D341Med (cell line): ENCODE measurements around the gene TLK2.
"Not testable (repeated sequence)": the region's sequence is repeated elsewhere in the genome, so short reads cannot be mapped to it uniquely, and the experiment has no call there.

ENCODE experiments used
- DNase-seq: peaks from one replicate; pipeline ENCODE4 v3.0.0; 2012; ENCODE audit warnings: low spot score

Gene TLK2

DNA sequence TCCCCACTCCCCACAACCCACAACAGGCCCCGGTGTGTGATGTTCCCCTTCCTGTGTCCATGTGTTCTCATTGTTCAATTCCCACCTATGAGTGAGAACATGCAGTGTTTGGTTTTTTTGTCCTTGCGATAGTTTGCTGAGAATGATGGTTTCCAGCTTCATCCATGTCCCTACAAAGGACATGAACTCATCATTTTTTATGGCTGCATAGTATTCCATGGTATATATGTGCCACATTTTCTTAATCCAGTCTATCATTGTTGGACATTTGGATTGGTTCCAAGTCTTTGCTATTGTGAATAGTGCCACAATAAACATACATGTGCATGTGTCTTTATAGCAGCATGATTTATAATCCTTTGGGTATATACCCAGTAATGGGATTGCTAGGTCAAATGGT, 82.3 kb downstream of the TLK2 start:
- DNase-seq, result not testable (repeated sequence)

DNA sequence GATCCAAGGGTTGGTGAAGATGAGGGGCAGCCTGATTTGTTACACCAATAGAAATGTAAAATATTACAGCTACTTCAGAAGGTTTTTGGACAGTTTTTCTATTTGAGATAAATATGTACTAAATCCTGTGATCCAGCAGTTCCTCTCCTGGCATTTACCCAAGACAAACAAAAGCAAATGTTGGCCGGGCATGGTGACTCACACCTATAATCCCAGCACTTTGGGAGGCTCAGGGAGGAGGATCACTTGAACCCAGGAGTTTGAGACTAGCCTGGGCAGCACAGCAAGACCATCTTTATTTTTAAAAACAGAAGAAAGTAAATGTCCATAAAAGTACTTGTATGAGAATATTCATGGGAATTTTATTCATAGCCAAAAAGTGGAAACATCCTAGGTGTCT, 84.0 kb downstream of the TLK2 start:
- no peak for DNase-seq

DNA sequence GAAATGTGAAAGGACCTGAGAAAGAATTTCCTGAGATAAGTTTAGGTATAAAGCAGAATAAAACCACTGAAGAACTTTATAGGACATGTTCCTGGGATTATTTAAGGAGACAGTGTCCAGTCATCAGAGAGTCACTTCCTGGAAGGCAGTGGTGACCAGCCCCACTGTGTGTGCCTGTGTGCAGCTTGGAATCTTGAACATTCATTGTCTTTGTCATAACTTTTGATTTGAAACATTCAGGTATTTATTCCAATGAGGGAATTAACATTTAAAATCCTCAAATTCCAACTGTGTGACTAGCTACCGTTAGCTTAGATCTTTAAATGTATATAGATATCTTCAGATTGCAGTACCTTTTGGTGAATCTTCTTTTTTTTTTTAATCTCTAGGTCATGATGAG, 87.2 kb downstream of the TLK2 start:
- no peak for DNase-seq

DNA sequence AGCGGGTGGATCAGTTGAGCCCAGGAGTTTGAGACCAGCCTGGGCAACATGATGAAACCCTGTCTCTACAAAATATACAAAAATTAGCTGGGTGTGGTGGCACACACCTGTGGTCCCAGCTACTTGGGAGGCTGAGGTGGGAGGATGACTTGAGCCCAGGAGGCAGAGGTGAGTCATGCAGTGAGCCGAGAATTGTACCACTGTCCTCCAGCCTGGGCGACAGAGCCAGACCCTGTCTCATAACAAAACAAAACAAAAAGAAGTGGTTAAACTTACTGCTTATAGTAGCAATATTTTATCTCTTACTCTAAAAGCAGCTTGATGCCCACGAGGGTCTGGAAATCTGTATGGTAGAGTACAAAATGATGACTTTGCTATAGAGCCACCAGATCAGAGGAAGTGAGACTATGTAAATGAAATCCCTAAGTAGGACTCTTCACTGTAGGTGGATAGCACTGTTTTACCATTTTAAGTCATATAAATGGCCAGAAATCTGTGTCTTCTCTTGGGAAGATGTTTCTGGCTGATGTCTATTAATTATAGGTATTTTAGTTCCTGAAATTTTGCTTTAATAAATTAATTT, 88.5 kb downstream of the TLK2 start:
- DNase-seq, result no peak

DNA sequence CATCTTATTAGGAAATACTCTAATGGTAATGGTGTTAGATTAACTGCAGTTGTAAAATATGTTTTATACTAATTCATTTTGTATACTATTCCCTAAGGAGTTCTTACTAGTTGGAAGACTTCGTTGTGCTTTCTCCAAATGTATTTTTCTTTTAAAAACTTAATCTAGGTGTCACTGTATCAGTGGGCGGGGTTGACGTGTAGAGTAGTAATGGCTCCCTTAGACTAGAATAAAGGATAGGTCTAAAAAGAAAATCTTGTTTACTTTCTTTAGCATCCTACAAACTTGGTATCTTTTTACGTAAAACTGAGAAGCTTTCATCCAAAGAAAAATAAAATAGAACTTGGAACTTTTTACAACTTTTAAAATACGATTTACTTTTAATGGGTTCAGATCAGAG, 93.9 kb downstream of the TLK2 start:
- no peak for DNase-seq

DNA sequence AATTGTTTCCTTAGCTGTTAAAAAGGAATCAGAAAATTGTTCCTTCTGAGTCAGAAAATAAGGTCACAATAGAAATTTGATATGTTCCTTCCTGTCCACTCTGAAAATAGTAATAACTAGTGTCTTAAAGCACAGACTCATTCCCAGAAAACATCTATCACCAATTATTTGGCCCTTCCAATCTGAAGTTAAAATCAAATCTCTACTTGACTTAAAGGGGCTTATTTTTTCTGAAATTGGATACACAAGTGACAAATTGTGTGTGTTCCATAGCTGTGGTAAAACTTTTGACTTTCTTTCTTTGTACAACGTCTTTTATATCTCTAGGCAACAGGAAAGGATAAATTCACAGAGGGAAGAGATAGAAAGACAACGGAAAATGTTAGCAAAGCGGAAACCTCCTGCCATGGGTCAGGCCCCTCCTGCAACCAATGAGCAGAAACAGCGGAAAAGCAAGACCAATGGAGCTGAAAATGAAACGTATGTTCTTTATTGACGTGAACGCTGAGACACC, 94.3 kb downstream of the TLK2 start:
- DNase-seq, result no peak

DNA sequence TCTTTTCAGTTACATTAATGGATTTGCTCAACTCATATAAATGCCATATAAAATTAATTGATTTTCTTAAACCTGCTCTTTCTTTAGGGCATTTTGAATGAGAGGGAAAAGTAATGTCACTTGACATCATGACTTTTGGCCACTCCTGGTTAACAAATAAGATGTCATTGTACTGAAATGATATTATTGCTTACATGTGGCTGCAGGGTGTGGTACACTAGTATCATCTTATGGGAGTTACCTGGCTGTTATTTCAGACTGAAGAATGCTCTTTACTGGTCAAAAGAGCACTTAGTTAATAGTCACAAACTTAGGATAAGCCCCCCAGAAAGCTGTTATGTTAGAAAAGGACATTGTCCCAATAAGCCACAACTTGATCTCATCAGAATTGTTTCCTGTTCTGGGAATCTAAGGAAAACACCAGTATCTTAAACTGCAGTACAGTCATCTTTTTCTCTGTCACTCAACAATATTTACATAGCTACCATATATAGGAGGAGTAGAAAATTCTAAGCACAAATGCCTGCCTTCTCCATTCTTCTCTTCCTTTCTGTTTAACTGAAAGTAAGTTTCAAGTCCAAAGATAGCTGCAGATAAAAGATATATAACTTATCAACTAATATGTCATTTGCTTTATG, 95.0 kb downstream of the TLK2 start:
- DNase-seq, result no peak

DNA sequence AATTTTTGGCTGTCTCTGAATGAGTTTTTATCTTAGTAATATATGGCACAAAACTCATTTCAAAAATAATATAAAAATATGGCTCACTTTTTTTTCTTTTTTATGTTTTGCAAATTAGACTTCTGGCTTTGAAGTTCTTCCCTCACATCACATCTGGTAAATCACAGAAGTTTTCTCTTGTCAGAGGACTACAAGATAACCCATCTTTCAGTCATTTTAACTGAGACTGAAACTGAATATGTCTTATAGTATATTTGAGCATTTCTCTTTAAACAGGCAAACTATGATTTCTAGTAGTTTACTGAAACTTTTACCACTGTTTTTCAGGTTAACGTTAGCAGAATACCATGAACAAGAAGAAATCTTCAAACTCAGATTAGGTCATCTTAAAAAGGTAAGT, 97.8 kb downstream of the TLK2 start:
- no peak for DNase-seq

DNA sequence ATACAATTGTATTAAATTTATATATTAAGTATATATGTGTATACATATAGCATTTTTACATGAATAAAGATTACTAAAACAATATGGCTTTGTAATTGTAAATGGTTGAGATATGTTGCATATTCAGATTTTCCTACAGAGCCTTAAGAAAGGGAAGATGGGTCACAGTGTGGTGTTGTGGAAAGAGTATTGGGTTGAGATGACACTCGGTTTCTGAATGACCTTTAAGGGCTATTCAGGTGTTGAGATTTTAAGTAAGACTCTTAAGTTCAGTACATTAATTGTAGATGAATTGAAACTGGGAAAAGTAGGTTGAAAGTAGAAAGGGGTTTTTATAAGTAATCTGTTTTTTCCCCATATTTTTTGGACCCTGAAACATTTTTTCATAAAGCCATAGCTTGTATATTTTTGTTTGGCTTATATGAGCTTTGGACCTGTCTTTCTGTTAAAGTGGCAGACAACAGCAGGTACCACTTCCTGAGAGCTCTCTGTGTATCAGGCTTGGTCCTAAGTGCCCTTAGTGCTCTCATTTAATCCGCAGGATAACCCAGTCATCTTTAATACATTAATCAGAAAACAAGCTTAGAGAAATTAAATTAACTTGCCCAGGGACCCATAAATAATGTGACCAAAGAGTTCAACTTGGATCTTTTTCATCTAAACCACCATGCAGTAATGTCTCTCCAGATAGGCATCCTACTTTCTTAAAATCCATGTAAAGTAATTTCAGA, 100.3 kb downstream of the TLK2 start:
- DNase-seq, result peak; percentile 51

DNA sequence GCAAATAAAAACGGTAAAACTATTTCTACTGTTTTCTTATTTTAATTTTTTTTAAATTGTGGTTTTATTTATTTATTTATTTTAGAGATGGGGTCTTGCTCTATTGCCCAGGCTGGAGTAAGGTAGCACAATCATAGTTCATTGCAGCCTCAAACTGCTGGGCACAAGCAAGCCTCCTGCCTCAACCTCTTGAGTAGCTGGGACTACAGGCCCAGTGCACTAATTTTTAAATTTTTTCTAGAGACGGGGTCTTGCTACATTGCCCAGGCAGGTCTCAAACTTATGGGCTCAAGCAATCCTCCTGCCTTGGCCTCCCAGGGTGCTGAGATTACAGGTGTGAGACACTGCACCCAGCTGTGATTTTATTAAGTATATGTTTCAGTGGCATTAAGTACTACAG, 102.3 kb downstream of the TLK2 start:
- no peak for DNase-seq

DNA sequence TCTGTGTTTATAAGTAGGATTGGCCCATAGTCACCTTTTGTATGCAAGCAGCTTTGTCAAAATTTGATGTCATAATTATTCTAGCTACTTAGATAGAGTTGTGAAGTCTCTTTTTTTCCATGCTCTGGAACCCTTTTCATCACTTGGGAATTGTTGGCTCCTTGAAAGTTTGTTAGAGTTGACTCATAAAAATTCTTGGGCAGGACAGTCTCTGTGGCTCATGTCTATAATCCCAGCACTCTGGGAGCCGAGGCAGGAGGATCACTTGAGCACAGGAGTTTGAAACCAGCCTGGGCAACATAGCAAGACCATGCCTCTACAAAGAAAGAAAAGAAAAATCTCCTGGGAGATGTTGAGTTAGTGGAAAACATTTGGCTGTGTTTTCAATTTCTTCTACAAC, 103.1 kb downstream of the TLK2 start:
- DNase-seq, result no peak

DNA sequence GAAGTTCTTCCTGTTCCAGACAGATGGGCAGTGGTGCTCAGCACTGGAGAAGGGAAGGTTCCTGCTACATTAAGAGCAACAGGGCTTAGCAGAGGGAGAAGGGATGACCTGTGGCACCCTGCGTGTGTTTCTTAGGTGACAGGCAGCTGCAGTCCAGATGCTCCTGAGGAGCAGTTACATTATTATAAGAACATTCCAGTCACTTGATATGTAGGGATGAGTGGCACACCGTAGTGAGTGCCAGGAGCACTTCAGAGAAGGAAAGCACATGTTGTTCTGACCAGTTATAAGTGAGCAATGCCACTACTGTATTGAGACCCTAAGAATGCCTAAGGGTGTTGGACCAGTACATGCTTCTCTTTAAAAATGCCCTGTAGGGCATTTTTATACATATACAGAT, 108.9 kb downstream of the TLK2 start:
- DNase-seq, result no peak

DNA sequence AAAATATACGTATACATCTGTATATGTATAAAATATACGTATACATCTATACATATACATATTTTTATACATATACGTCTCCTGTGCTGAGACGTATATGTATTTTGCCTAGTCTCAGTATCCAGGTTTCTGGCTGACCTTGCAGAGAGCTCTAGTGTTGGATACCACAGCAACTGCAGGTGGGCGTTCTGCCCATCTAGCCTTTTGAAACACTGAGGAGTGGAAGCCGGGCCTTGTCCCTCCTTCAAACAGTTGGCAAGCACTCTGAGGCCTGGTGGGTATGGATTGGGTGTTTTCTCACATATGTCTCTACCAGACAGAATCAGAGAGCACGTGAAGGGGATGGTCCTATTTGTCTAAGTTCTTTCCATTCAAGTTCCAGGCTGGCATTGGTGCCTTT, 109.5 kb downstream of the TLK2 start:
- DNase-seq, result no peak

DNA sequence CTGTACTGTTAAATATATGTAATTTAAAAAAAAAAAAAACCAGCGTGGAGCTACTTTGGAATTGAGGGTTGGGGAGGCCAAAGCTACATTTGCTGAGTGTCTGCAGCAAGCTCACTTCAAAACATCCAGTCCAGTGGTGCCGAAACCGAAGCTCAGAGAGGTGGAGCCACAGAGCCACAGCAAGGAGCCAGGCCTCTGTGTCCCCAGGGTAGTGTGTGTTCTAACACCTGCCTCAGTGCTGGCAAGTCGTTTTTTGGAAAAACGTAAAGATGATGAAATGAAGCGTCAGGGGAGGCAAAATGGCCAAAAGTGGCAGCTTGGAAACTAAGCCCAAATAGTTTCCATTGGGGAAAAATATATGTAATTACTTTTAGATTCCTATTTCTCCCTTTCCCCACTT, 112.7 kb downstream of the TLK2 start:
- no peak for DNase-seq

DNA sequence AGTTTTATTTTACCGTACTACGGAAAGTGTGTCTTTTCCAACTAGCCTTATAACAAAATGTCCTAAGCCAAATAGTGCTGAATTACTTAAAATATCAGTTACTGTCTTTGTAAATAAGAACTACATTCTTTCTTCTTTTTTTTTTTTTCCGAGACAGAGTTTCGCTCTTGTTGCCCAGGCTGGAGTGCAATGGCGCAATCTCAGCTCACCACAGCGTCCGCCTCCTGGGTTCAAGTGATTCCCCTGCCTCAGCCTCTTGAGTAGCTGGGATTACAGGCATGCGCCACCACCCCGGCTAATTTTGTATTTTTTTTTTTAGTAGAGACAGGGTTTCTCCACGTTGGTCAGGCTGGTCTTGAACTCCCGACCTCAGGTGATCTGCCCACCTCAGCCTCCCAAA, 113.2 kb downstream of the TLK2 start:
- DNase-seq, result not testable (repeated sequence)

DNA sequence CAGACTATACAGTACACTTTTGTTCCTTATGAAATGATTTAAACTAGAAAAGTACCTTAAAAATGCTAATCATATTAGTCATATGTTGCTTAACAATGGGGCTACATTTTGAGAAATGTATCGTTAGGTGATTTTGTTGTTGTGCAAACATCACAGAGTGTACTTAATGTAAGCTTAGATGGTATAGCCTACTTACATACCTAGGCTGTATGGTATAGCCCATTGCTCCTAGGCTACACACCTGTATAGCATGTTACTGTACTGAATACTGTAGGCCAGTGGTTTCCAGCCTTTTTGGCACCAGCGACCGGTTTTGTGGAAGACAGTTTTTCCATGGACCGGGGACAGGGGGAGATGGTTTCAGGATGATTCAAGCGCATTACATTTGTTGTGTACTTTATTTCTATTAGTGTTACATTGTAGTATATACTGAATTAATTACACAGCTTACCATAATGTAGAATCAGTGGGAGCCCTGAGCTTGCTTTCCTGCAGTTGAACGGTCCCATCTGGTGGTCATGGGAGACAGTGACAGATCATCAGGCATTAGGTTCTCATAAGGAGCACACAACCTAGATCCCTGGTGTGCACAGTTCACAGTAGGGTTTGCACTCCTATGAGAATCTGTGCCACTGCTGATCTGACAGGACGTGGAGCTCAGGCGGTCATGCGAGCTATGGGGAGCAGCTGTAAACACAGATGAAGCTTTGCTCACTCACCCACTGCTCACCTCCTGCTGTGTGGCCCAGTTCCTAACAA, 113.9 kb downstream of the TLK2 start:
- DNase-seq, result no peak

DNA sequence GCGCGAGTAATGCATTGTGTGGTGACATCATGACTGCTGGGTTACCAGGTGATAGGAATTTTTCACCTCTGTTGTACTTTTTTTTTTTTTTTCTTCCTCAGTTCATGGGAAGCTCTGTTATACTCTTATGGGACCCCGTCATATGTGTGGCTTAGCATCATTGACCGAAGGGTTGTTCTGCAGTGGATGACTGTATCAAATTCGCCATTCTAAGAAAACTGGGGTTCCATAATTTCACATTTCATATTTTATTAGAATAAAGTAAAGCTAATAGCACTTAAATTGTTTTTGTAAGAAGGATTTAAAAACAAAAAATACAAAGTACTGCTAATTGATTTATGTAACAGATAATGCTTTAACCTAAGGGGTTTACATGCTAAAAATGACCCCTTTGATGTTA, 116.9 kb downstream of the TLK2 start:
- DNase-seq, result no peak

DNA sequence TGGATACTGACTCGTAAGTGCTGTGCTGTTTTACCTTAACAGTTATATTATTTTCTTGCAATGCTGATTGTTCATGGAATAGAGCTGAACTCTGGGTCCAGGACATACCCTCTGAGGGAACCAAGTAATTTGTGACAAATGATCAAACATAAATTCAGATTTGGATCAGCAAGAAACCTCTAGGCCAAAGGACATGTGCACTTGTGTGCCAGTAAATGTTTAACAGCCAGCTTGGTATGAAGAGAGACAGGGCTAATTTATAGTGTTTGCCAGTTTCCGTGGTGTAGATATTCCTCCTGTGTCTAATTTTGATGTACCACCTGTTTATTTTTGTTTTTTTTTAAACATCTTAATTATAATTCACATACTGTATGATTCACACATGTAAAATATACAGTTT, 118.0 kb downstream of the TLK2 start:
- DNase-seq, result no peak

DNA sequence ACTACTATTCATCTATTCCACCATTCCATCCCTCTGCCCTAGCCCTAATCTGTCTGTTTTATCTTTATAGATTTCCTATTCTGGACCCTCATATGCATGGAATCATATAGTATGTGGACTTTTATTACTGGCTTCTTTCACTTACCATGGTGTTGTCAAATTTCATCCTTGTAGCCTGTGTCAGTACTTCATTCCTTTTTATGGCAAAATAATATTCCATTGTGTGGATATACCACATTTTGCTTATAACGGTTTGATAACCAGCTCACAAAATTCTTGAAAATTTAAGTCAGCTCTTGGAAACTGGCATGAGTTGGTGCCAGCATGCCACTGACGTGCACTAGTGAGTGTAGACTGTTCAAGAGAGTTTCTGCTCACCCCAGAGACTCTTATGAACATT, 118.5 kb downstream of the TLK2 start:
- DNase-seq, result no peak

DNA sequence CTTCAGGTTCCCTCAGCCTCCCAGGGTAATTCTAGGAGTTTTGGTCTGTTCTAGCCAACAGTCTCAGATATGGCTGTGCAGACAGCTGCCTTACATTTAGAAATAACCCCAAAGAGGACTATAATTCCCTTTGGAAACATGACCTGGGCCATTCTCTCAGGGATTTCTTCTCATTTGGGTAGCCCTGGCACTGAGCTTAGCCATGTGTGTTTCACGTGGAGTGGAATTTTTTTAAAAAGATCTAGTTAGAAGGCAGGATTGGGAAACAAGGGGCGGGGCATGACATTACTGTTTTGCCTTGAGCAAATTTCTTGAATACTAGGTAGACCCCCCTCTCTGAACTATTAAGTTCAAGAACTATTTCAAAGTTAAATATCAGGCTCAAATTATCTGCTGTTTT, 119.3 kb downstream of the TLK2 start:
- DNase-seq, result no peak

DNA sequence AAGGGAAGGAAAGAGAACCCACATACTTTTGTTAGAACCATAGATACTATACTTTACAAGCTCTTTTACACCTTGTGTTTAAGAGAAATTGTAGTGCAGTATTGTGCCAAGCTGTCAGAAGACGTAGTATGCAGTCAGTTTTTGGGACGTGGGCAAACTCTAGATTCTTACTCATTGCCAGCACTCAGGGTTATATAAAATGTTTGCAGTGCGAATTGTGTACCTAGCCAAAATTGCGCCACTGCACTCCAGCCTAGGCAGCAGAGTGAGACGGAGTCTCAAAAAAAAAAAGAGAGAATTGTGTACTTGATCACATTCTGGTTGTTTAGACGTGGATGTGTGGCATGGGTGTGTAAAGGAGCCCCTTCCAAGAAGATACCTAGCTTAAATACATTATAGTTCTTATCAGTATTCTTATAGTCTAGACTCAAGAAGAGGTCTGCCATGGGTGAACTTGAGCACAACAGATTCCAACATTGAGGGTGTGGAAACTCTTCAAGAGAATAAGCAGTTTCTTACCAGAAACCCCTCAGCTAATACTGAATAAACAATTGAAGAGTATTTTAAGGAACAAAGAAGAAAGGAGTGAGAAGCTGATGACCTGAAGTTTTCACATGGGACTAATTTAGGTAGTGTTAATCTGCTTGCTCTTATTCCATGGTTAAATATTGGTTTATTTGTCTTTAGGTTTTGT, 121.5 kb downstream of the TLK2 start:
- no peak for DNase-seq

DNA sequence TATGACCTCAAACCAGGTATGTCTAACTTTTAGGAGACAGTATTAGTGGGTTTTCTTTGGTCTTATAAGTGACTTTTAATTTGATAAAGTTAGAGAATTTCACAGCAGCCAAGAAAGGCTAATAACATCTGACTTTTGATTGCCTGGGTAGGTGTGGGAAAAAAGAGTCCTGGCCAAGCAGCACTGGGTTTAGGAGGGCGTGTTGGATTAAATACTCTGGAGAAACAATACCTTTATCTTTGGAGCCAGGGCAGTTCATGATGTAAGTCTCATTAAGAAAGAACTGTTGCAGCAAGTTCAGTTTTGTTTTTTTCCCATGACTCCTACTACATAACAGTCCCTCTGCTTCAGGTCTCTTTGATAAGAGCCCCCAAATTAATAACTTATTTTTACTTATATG, 122.2 kb downstream of the TLK2 start:
- no peak for DNase-seq
